ENCODE data around the gene PTPN11. TPM values are rescaled to one million over a fixed set of nuclear protein-coding genes. Genes with fewer than 3 reads are reported as not detected.

The PTPN11 gene
- 34.4 TPM for total RNA-seq

- Histone ChIP-seq H3K4me1 (ENCODE audit: control insufficient read depth in 3 of 3, insufficient read depth in 3 of 3, low read length in 3 of 3) (peaks cover 30 to 39% (median 32%) of the 10 kb centered on the region in 3 donors), H3K27me3 (ENCODE audit: control insufficient read depth in 3 of 3, insufficient read depth in 3 of 3, low read length in 3 of 3) (no peaks in the 10 kb centered on the region), H3K36me3 (ENCODE audit: control insufficient read depth in 3 of 3, insufficient read depth in 3 of 3, low read length in 3 of 3) (no peaks in the 10 kb centered on the region), H3K9me3 (ENCODE audit: control insufficient read depth in 3 of 3, low read length in 3 of 3) (no peaks in the 10 kb centered on the region), H3K27ac (ENCODE audit: low read depth, low read length) (peak within 1 kb of the TSS; percentile 99), H3K4me3 (ENCODE audit: low read length in 3 of 3) (peak within 1 kb of the TSS; percentile 91 to 98 (median 96)), H3K9ac (ENCODE audit: low read depth in 1 of 3, low read length in 3 of 3) (peak within 1 kb of the TSS; percentile 93 to 98 (median 95))
Observed at GRCh38 chr12:112418608-112419296, at the start of gene PTPN11. TSS of gene PTPN11 (plus strand) at chr12:112418947. CDS start at chr12:112419112, 165 bp downstream.

- peaks cover 6 to 12% (median 9%) of the 10 kb centered on the region in 3 donors for H3K4me1 ChIP-seq (ENCODE audit: control insufficient read depth in 3 of 3, insufficient read depth in 3 of 3, low read length in 3 of 3)
- no peak overlapping the region for H3K9ac ChIP-seq (ENCODE audit: low read depth in 1 of 3, low read length in 3 of 3)
- no peak overlapping the region for H3K27ac ChIP-seq (ENCODE audit: low read depth, low read length)
- no peaks in the 10 kb centered on the region for H3K27me3 ChIP-seq (ENCODE audit: control insufficient read depth in 3 of 3, insufficient read depth in 3 of 3, low read length in 3 of 3)
- no peaks in the 10 kb centered on the region for H3K36me3 ChIP-seq (ENCODE audit: control insufficient read depth in 3 of 3, insufficient read depth in 3 of 3, low read length in 3 of 3)
- H3K9me3 ChIP-seq (ENCODE audit: control insufficient read depth in 3 of 3, low read length in 3 of 3): no peaks in the 10 kb centered on the region
- H3K4me3 ChIP-seq (ENCODE audit: low read length in 3 of 3): no peak overlapping the region
Observed at GRCh38 chr12:112370199-112370598, 48.5 kb upstream of the PTPN11 start.

DNA sequence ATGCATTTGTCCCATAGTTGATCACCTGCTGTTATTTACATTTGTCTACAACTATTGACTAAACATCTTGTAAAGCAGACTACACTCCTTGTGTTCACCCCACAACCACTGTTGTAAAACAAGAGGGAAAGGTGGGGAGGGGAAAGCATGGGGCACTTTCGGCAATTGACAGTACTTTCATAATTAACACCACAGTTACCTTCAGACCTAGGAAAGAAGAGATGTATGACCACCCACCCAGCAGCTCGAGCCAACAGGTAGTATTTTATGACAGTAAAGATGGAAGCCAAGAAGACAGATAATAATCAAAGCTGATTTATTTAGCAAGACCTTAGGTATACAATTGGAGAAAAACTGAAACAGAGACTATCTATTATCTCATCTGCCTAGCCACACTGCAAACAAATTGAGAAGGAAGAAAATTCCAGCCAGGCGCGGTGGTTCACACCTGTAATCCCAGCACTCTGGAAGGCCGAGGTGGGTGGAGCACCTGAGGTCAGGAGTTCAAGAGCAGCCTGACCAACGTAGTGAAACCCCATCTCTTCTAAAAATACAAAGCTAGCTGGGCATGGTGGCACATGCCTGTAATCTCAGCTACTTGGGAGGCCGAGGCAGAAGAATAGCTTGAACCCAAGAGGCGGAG lies 47.8 kb upstream of the PTPN11 start:
- Histone ChIP-seq H3K4me3 (ENCODE audit: low read length in 3 of 3) (no peak overlapping the region), H3K9ac (ENCODE audit: low read depth in 1 of 3, low read length in 3 of 3) (no peak overlapping the region), H3K36me3 (ENCODE audit: control insufficient read depth in 3 of 3, insufficient read depth in 3 of 3, low read length in 3 of 3) (no peaks in the 10 kb centered on the region), H3K27me3 (ENCODE audit: control insufficient read depth in 3 of 3, insufficient read depth in 3 of 3, low read length in 3 of 3) (no peaks in the 10 kb centered on the region), H3K9me3 (ENCODE audit: control insufficient read depth in 3 of 3, low read length in 3 of 3) (no peaks in the 10 kb centered on the region), H3K4me1 (ENCODE audit: control insufficient read depth in 3 of 3, insufficient read depth in 3 of 3, low read length in 3 of 3) (peaks cover 6 to 12% (median 9%) of the 10 kb centered on the region in 3 donors), H3K27ac (ENCODE audit: low read depth, low read length) (no peak overlapping the region)

GRCh38 chr12:112374166-112374740 lies 44.5 kb upstream of the PTPN11 start:
- Histone ChIP-seq H3K9me3 (ENCODE audit: control insufficient read depth in 3 of 3, low read length in 3 of 3) (no peaks in the 10 kb centered on the region), H3K27ac (ENCODE audit: low read depth, low read length) (no peak overlapping the region), H3K27me3 (ENCODE audit: control insufficient read depth in 3 of 3, insufficient read depth in 3 of 3, low read length in 3 of 3) (no peaks in the 10 kb centered on the region), H3K4me3 (ENCODE audit: low read length in 3 of 3) (no peak overlapping the region), H3K36me3 (ENCODE audit: control insufficient read depth in 3 of 3, insufficient read depth in 3 of 3, low read length in 3 of 3) (no peaks in the 10 kb centered on the region), H3K4me1 (ENCODE audit: control insufficient read depth in 3 of 3, insufficient read depth in 3 of 3, low read length in 3 of 3) (peaks cover 6 to 8% (median 6%) of the 10 kb centered on the region in 3 donors), H3K9ac (ENCODE audit: low read depth in 1 of 3, low read length in 3 of 3) (peak overlapping the region in 1 of 3 donors; percentile 8)

DNA sequence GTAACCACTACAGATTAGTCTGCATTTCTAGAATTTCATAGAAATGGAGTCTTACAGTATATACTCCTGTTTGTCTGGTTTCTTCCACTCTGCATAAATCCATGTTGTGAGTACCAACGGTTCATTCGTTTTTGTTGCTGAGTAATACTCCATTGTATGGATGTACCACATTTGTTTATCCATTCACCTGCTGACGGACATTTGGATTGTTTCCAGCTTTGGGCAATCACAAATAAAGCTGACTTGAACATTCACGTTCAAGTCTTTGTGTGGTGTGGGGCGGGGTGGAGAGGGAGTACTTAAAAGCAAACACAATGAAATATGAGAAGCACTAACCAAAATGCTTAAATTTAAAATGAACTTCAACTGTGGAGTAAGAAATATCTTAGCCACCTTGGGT lies 43.6 kb upstream of the PTPN11 start:
- Histone ChIP-seq H3K27me3 (ENCODE audit: control insufficient read depth in 3 of 3, insufficient read depth in 3 of 3, low read length in 3 of 3) (no peaks in the 10 kb centered on the region), H3K27ac (ENCODE audit: low read depth, low read length) (no peak overlapping the region), H3K9me3 (ENCODE audit: control insufficient read depth in 3 of 3, low read length in 3 of 3) (no peaks in the 10 kb centered on the region), H3K4me3 (ENCODE audit: low read length in 3 of 3) (no peak overlapping the region), H3K4me1 (ENCODE audit: control insufficient read depth in 3 of 3, insufficient read depth in 3 of 3, low read length in 3 of 3) (peaks cover 6 to 8% (median 6%) of the 10 kb centered on the region in 3 donors), H3K36me3 (ENCODE audit: control insufficient read depth in 3 of 3, insufficient read depth in 3 of 3, low read length in 3 of 3) (no peaks in the 10 kb centered on the region), H3K9ac (ENCODE audit: low read depth in 1 of 3, low read length in 3 of 3) (no peak overlapping the region)

DNA sequence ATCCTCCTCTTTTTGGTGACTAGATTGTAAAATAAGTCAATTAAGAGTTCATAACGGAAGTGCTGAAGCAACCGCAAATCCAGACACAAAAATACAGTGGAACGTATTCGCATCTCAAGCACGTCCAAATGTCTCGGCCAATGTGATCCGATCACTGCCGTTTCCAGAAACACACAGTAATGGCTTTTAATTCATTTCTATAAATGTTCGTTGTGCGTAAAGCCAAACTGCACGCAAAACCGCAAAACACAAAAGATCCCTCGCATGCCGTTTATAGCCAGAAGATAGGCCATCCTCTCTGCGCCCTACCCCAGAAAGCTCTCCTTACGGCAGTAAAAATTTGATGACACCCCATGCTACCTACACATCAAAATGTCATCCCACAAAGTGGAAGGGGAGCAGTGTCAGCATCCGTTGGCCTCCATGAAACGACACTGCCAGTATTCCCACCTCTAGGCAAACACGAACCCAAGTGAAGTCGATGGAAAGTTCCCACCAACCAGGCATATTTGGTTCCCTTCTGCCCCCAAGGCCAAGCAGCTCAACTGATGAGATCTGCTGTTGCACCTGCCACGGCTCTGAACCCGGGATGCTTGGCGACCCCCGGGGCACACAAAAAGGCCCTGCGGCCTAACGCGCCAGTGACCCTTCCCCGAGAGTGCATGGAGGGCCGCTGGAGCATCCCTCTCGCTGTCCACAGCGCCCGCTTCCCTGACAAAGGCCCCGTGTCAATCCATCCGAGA lies 37.9 kb upstream of the PTPN11 start:
- Histone ChIP-seq H3K9me3 (ENCODE audit: control insufficient read depth in 3 of 3, low read length in 3 of 3) (no peaks in the 10 kb centered on the region), H3K9ac (ENCODE audit: low read depth in 1 of 3, low read length in 3 of 3) (peak overlapping the region; percentile 74 to 90 (median 79)), H3K27ac (ENCODE audit: low read depth, low read length) (peak overlapping the region; percentile 69), H3K27me3 (ENCODE audit: control insufficient read depth in 3 of 3, insufficient read depth in 3 of 3, low read length in 3 of 3) (no peaks in the 10 kb centered on the region), H3K4me3 (ENCODE audit: low read length in 3 of 3) (peak overlapping the region; percentile 61 to 89 (median 81)), H3K4me1 (ENCODE audit: control insufficient read depth in 3 of 3, insufficient read depth in 3 of 3, low read length in 3 of 3) (peaks cover 5 to 17% (median 14%) of the 10 kb centered on the region in 3 donors), H3K36me3 (ENCODE audit: control insufficient read depth in 3 of 3, insufficient read depth in 3 of 3, low read length in 3 of 3) (no peaks in the 10 kb centered on the region)

DNA sequence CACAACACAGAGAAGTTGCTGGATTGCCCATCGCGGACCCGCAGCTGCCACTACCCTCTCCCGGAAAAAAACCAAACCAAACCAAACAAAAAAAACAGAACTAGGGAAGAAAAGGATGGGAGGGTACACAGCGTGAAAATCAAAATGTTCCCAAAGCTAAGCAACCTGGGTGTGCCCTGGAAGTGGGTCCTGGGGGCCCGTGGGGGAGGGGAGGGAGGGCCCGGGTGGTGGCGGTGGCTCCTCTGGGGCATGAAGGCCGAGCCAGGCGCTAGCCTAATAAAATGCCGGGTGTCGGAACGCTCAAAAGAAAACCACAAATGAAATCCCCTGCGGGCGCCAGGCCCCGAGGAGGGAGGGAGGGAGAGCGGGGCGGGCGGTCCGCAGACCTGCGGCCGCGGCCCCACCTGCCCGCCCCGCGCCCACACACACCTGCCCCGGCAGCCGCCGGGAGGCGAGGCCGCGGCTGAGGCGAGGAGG lies 37.3 kb upstream of the PTPN11 start:
- Histone ChIP-seq H3K27me3 (ENCODE audit: control insufficient read depth in 3 of 3, insufficient read depth in 3 of 3, low read length in 3 of 3) (no peaks in the 10 kb centered on the region), H3K27ac (ENCODE audit: low read depth, low read length) (peak overlapping the region; percentile 69), H3K9me3 (ENCODE audit: control insufficient read depth in 3 of 3, low read length in 3 of 3) (no peaks in the 10 kb centered on the region), H3K4me3 (ENCODE audit: low read length in 3 of 3) (peak overlapping the region; percentile 61 to 89 (median 81)), H3K36me3 (ENCODE audit: control insufficient read depth in 3 of 3, insufficient read depth in 3 of 3, low read length in 3 of 3) (no peaks in the 10 kb centered on the region), H3K4me1 (ENCODE audit: control insufficient read depth in 3 of 3, insufficient read depth in 3 of 3, low read length in 3 of 3) (peaks cover 5 to 17% (median 14%) of the 10 kb centered on the region in 3 donors), H3K9ac (ENCODE audit: low read depth in 1 of 3, low read length in 3 of 3) (peak overlapping the region; percentile 74 to 90 (median 79))

DNA sequence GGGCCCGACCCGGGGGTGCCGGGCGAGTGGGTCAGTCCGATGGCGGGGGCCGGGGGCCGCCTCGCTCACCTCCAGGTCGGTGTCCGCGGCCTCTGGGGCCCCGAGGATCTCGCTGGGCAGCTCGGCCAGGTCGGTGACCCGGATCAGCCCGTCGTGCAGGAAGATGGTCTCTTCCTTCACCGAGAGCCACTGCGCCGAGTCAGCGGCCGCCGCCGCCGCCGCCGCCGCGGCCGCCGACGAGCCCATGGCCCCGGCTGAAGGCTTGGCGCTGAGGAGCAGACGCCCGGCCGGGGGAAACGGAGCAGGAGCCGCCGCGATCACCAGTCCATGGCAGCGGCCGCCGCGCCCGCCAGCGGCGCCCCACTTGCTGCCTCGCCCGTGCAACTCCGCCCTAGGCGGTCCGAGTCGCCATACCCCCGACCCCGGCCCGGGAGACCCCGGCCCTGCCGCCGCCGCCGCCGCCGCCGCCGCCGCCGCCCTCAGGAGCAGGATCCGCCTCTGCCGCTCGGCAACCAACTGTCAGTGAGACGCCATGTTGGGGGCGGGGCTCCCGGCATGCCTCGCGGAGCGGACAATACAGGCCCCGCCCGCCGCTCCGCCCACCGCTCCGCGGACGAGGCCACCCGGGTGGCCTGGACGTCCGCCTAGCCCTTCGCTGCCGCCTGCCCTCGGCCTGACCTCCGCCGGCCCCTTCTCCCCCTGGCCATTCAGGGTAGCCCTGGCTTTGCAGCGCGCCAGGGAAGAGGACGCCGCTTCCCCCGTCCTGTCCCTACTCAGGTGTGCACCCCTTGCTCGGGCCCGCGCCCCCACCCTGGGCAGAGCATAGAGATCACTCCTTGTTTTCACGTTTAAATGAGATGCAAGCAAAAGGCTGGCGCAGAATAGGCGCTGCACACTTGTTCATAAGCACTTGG lies 36.6 kb upstream of the PTPN11 start, which contains the start of gene HECTD4:
Gene HECTD4 (minus strand): TSS at position 549 of the 914 bp plus-strand sequence. CDS start 303 bp downstream, at position 246.
- Histone ChIP-seq H3K27ac (ENCODE audit: low read depth, low read length) (peak within 1 kb of the TSS; percentile 69), H3K27me3 (ENCODE audit: control insufficient read depth in 3 of 3, insufficient read depth in 3 of 3, low read length in 3 of 3) (no peaks in the 10 kb centered on the region), H3K9me3 (ENCODE audit: control insufficient read depth in 3 of 3, low read length in 3 of 3) (no peaks in the 10 kb centered on the region), H3K4me1 (ENCODE audit: control insufficient read depth in 3 of 3, insufficient read depth in 3 of 3, low read length in 3 of 3) (peaks cover 5 to 17% (median 14%) of the 10 kb centered on the region in 3 donors), H3K4me3 (ENCODE audit: low read length in 3 of 3) (peak within 1 kb of the TSS; percentile 67 to 91 (median 89)), H3K36me3 (ENCODE audit: control insufficient read depth in 3 of 3, insufficient read depth in 3 of 3, low read length in 3 of 3) (no peaks in the 10 kb centered on the region), H3K9ac (ENCODE audit: low read depth in 1 of 3, low read length in 3 of 3) (peak within 1 kb of the TSS; percentile 79 to 90 (median 84))

DNA sequence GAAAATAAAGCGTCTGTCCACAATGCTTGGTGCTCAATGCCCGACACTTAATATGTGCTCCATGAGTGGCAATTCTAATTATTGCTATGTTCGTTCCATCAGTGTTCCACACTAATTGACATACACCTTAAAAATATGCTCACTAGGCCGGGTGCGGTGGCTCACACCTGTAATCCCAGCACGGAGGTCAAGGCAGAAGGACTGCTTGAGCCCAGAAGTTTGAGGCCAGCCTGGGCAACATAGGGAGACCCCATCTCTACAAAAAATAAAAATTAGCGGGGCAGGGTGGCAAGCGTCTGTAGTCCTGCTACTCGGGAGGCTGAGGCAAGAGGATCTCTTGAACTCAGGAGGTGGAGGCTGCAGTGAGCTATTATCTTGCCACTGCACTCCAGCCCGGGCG lies 35.9 kb upstream of the PTPN11 start:
- peak overlapping the region; percentile 67 to 91 (median 89) for H3K4me3 ChIP-seq (ENCODE audit: low read length in 3 of 3)
- peaks cover 5 to 17% (median 14%) of the 10 kb centered on the region in 3 donors for H3K4me1 ChIP-seq (ENCODE audit: control insufficient read depth in 3 of 3, insufficient read depth in 3 of 3, low read length in 3 of 3)
- no peaks in the 10 kb centered on the region for H3K36me3 ChIP-seq (ENCODE audit: control insufficient read depth in 3 of 3, insufficient read depth in 3 of 3, low read length in 3 of 3)
- no peak overlapping the region for H3K27ac ChIP-seq (ENCODE audit: low read depth, low read length)
- H3K27me3 ChIP-seq (ENCODE audit: control insufficient read depth in 3 of 3, insufficient read depth in 3 of 3, low read length in 3 of 3): no peaks in the 10 kb centered on the region
- no peaks in the 10 kb centered on the region for H3K9me3 ChIP-seq (ENCODE audit: control insufficient read depth in 3 of 3, low read length in 3 of 3)
- peak overlapping the region; percentile 71 to 90 (median 84) for H3K9ac ChIP-seq (ENCODE audit: low read depth in 1 of 3, low read length in 3 of 3)

Measured in skeletal muscle tissue (tissue), 4 donors.